ENCODE results near the gene SH3TC2.

The SH3TC2 gene

DNA sequence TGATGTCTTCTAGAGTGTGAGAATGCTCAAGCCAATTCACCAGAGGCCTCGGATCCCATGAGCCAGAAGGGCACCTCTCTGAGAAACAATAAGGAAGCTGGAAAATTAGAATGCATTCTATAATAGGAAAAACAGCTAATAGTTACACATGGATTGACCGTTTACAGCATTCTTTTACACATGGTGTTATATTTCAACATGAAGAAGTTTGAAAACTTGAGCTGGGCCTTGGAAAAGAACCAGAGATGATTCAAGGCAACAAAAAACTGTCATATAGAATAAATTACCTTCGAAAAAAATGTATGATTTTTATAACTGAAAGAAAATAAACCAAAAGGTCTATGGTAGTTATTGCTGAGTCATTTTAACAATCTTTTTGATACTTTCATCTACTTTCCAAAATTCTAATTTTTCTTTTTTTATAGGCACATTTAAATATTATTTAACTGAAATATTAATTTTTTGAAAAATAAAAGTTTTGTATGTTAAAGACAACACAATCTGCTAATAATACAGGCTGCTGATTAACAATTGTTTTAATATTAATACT is 6.2 kb downstream of the SH3TC2 start:
- no peak for DNase-seq

DNA sequence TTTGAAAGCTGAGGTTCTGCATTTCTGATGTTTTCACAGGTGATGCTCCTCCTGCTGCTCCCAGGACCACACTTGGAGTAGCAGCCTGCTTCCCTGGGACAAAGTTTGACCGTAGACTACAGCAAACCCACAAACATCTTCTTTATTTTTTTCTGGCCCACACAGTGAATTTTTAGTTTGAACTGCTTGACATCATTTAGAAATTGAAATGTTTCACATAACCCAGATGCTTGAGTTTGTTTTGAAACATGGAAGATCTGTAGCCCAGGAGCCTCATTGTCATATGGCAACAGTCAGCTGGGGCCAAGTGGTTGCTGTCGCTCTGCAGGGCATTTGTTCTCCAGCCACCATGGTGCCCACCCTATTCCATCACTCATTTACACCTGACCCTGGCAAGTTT is 8.4 kb downstream of the SH3TC2 start:
- DNase-seq, result no peak

DNA sequence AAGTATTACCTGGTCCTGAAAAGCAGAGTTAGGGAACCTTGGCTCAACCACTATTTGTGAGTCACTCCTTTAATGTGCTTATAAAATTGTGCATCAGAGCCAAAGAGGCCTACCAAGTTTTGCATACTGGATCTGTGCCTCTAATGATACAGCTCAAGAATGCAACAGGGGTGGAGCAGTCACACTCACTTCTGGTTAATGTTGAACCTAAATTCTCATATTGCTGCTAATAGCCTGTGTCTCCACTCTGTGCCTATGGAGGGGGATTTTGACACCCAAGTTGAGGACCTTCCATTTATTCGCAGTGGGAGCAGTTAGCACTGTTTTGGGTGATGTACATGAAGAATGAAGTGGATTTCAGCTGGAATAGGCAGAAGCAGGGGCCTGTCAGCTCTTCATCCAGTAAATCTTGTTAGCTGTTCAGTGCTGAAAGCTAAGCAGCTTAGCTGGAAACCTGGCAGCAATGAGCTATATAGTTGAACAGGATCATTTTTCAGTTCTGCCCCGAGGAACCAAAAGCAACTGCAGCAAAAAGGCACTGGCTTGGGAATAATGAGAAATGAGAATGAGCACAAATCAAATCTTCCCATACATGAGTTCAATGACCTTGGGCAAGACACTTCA is 9.7 kb downstream of the SH3TC2 start:
- DNase-seq, result no peak

DNA sequence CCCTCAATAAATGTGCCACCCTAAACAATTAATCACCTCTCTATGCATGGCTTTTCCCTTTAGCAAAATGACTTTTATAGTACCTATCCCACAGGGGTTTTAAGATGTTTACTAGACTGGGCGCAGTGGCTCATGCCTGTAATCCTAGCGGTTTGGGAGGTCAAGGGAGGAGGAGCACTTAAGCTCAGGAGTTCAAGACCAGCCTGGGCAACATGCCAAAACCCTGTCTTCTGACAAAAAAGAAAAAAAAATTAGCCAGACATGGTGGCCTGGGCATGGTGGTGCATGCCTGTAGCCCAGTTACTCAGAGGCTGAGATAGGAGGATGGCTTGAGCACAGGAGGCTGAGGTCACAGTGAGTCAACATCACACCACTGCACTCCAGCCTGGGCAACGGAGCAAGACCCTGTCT is 13.5 kb downstream of the SH3TC2 start:
- peak; percentile 16 for DNase-seq

DNA sequence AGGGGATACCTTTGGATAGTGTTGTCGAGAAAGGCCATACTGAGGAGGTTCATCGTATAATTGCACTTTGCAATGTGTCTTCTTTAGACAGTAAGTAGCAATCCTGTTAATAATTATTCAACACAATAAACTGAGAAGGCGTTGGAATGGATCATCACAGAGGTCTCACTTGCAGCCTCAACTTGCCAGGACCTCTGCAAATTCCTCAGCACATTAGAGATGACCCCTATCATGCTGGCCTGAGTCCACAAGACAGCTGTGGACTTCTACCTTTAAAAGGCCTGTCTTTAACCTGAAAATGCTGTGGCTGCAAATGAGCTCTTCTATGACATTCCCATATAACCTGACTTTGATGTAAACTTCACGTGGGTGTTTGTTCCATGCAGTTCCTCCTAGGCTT is 14.1 kb downstream of the SH3TC2 start:
- no peak for DNase-seq

DNA sequence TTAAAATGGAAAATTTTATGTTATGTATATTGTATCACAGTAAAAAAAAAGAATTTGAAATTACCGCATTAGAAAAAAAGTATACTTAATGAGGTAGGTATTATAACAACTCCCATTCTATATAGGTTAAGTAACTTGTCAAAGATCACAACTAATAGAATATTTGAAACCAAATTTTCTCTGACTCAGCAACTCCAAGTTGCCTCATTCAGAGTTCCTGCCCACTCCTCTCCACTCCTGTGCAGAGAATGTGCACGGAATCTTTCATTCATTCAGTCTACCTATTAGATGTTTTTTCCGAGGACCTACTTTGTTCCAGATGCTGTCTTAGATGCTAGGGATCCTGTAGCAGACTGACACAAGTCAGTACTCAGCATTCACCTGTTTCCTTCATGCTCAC is 15.4 kb downstream of the SH3TC2 start:
- no peak for DNase-seq

DNA sequence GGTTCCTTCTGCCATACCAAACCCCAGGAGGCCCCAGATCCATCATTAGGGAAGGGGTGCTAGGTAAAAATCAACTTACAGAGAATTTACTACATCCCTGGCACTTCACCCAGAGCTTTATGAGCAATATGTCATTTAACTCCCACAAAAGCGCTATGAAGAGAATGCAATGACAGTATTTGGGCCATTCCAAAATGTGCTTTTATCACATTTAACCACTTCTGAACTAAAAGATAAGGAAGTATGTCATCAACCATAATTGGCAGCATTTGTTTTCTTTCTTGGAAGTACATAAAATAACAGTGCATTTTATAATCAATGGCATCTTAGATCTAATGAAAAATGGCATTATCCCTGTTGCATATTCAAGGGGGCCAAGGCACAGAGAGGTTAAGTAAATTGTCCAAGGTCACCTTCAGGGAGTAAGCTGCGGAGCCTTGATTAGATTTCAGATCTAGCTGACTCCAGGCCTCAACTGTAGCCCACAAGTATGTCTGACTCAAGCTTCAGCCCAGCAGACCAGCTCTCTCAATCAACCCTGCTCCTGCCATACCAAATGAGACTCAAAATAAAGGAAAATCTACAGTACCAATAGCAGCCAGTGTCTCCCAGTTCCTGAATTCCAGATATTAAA is 16.5 kb downstream of the SH3TC2 start:
- peak; percentile 75 for DNase-seq

DNA sequence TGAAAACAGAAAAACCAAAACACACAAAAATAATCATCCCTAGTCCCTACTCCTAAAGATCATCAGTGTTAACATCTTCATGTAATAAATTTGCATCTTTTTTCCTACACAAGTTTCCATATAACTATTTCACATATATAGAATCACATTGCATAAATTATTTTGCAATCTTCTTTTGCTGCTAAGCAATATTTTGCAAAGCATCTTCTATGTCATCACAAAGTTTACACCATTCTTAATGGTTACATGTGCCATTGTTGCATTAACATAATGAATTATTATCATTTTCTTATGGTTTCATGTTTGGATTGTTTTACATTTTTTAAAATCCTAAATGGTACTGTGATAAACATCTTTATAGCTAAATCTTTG is 17.8 kb downstream of the SH3TC2 start:
- DNase-seq, result no peak

DNA sequence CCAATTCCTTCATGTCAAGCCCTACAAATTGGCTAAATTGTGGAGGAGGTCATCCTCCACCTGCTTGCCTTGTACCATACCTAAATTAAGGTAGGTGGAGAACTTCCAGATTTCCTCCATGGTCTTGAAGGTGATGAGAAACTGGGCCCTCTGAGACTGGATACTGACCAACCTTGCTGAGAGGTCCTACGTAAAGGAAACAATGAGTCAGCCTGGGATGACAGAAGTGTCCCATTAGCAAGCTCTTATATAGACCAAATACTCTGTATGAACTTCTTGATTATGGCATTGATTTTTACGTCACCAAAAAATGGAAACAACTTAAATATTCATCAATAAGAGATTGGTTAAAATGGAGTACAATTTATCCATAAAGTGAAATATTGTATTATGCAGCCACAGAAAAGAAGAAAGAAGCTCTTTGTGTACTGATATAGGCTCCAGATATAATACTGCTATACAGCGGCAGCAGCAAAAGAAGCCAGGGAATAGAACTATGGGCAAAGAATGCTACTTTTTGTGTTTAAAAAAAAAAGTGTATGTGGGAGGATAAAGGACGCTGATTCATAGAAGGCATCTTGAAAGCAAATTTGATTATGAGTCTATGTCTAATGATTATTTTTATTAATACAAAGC is 18.3 kb downstream of the SH3TC2 start:
- DNase-seq, result no peak

DNA sequence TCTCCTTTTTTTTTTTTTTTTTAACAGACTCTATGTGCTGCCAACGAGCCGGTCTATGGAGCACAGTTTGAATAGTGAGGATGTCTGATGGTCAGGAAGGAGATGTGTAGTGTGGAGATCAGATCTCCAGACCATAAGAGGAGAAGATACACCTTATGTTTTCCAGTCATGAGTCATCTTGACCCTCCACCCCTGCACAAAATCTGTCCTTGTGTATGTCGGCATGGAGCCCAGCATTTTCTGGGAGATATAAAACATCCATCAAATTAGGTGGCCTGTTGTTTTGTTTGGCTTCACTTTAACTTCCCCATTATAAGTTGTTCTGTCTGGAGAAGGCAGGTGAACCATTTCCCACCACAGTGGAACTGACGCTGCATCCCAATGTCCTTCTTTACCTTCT is 19.2 kb downstream of the SH3TC2 start:
- no peak for DNase-seq

DNA sequence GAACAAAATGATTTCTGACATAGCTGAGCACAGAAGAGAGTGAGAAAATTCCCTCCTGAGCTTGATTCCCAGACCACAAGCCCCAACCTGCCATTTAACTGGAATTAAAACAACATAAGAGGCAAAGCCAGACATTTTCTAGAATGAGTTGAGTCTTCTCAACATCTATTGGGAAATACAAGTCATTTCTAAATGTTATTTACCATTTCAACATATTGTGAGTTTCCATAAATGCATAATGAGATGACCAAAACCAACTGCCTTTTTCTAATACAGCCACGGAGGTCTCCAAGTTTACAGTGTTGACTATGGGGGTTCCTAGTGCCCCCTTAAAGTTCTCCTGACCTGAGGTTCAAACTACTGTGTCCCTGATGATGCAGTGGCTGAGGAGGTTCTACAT is 20.0 kb downstream of the SH3TC2 start:
- DNase-seq, result no peak

DNA sequence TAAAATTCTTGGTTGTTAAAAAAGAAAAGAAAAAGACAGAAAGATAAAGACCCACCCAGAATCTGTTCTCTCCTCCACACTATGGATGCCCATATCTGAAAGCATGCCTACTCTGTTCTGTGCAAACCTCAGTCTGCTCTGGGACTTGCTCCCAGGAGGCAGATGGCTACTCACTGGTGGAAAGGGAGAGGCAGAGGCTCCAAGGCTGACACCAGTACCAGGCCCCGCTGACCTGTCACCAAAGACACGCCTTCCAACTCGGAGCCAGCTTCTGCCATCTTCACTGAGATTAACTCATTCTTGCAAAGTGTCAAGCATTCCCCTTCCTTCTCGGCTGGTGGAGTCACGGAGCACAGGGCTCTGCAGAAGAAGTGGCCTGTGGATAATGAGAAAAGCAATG is 21.6 kb downstream of the SH3TC2 start:
- no peak for DNase-seq

DNA sequence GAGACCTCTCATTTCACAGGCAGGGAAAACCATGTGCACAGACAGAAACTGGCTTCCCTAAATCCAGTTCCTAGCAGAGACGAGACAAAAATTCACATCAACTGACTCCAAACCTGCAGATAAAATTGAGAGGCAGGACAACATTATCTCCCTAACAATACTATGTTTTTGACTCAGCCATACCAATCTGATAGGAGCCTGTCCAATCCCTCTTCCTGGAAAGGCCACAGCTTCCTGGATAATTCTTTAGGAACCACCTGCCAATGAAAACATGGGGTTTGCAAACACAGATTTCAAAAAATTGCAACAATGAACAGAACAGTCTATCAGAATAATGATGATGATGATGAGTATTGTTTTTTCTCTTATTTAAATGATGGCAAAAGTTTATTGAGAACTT is 22.4 kb downstream of the SH3TC2 start:
- DNase-seq, result no peak

DNA sequence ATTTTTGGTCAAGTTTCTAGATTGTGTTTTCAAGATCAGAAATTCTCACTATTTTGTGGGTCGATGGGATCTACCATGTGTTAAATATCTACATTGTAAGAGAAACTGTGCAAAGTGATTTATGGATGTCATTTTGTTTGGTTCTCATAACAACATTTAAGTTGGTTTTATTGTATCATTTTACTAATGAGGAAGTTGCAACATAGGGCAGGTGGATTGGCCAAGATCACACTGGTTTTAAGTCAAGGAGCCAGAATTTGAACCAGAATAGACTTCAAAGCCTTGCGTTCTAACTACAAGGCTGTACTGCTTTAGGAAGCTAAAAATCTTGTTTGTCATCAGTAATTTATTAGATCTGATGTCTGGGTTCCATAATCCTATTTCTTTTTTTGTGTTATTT is 23.4 kb downstream of the SH3TC2 start:
- peak; percentile 42 for DNase-seq

DNA sequence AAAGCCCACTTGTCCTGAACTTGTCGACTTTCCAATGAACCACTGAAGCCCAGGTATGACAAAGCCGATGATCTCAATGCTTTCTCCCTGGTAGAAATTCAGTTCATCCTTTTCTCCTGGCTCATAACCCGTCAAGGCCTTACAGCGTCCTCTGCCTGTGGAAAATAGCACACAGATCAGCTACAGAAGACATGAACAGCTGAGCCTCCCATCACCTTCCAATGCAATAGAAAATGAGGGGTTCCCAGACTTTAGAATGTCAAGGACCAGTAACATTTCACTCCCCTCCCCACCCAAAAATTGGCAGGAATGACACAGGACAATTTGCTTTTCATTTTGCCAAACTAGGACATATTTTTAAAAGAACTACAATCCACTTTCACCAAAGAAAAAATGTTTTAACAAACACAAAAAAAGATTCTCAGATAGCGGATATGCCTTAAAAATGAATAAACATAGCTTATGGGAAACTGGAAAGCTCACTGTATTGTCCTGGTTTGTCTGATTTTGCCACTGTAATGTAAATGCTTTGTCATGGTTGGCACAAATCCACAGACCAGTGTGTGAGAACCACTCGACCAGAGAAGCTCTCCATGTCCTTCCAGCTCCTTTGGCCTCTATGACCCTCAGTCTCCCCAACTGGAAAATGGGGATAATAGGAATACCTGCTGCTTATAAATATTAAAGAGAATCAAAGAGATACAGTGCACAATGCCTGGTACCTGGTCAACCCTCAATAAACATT is 24.4 kb downstream of the SH3TC2 start:
- no peak for DNase-seq

DNA sequence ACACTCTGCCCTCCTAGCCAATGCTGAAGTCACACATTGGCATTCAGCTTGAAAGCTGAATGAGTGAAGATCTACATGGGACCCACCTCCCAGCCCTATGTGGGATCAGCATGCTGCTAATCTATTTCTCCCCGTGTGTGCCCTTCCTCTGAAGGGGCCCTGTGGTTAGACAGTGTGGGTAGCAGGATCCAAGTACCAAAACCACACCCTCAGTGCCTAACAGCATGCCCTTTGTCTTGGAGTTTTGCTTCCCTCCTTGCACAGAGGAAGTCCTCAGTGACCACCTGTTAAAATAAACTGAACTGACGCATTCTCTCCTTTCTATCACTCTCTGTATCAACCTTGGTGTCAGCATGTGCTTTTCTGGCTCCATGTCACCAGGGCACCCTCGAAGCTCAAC is 25.0 kb downstream of the SH3TC2 start:
- peak; percentile 13 for DNase-seq

DNA sequence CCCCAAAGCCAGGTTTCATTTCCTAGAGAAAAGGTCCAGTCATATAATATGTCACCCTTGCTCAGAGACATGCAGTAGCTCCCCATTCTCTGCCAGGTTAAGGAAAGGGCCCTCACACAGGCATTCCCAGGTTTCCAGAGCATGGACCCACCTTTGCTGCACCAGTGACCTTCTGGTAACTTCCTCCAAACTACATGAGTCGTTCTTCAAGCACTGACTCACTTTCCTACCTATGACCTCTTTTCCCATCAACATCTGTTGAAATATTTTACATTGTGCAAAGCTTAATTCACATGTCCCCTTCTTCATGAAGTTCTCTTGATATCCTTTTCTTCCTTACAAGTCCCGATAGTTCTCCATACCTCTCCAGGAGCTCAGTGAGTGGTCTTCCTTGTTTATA is 25.9 kb downstream of the SH3TC2 start:
- DNase-seq, result no peak

DNA sequence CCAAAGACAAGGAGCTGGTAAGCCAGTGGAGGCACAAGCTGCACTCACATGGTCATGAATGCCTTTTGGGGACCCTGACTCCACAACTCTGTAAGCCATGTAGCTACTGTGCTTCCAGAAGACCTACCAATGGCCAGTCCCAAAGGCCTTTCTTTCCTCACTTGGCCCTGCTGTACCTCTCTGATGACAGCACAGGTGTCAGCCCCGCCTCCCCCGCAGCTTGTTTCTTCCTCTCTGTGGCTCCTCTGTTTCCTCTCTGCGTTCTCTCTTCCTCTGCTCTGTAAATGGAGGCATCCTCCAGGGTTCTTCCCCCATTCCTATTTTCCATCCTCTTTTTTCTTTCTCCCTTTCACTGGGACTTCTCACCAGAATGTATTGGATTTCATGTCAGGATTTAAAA is 26.7 kb downstream of the SH3TC2 start:
- DNase-seq, result no peak

DNA sequence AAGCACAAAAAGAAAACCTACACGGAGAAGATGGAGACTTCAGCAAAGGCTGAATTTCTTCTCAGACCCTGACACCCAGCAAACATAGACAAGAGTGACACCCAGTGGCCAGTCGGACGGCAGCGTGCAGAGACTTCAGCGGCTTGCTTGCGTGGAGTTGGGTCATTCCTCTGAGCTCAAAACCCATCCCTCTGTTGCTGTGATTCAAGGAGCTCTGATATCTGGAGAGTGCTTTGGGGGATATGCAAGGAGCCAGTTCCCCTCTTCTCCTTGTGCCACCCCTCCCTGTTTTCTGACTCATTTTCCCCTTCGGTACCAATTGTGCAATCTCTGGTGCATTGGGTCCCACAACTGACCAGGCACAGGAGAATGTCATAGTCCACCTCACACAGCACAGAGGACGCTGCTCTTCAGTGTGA is 27.5 kb downstream of the SH3TC2 start:
- peak; percentile 78 for DNase-seq

DNA sequence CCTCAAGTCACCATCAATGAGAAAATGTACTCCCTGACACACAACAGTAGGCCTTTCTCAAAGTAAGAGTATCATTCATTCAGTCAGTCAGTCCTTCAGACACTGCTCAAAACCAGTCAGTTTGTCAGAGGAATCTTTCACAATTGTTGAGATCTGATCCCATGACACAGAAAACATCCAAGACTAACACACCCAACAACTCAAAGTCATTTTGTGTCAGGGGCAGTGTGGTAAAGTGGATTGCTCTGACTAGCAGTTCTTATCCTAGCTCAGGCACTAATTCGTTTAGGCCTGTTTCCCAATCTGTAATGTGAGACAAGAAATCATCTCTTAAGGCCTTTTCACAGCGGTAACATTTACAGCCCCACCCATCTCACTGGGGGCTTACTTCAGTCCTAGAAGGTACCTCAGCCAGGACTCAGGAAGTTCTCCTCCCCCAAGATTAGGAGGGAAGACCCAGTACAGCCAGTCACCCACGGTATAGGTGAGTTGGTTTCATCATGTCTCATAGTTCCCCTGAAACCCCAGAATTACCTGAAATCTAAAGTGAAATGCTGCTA is 31.9 kb downstream of the SH3TC2 start:
- no peak for DNase-seq

DNA sequence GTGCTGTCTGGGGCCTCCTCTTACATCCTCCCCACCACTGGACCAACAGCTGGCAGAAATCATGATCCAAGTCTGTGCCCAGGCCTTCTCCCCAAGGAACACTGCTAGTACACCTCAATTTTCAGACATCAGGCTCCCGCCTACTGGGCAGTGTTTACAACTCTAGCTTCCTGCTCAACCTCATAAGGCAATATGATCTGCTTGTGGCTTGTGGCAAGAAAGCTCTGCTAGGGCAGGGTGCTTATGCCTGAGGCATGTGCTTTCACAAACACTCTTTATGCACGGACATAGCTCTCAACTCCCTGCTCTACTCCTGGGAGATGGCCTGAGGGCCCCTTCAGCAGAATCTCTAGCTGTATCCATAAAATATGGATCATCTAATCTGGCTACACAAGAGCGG is 32.5 kb downstream of the SH3TC2 start:
- no peak for DNase-seq

DNA sequence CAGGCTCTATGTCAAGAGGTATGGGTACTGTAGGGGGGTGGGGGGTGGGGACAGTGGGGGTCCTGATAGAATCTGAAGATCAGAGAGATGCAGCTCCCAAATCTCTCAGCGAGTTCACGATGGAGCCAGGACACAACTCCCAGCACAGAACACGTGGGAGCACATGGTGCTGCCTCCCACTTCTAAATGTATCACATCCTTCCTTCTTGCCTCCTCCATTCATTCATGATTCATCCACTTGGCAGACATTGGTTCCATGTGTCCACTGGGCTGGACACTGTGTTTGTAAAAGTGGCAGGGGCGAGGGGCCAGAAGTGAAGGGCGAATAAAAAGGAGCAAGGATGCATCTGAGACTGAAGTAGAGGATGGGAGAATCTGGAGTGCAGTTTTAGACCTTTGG is 33.9 kb downstream of the SH3TC2 start:
- no peak for DNase-seq

DNA sequence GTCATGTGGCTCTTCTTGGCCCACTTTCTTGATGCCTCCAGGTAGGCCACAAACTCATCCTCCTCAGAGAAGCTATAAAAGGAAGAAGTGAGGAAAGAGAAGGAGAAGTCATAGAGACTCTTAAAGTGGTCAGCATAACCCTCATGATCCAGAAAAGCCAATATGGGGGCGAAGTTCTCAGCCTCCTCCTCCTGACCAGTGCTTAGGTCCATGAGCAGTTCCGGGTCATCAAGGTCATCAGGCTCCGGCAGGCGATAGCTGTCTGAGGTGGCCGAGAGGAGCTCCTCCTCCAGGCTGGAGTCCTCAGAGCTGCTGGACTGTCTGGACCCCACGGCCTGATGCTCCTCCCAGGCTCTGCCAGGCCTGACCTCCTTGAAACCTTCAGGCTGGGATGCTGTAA is 34.7 kb downstream of the SH3TC2 start:
- DNase-seq, result no peak

All from OCI-M1 (cell line).